ENCODE data around the gene PALD1.
"Not testable (repeated sequence)": the region's sequence is repeated elsewhere in the genome, so short reads cannot be mapped to it uniquely, and the experiment has no call there.

Gene PALD1

DNA sequence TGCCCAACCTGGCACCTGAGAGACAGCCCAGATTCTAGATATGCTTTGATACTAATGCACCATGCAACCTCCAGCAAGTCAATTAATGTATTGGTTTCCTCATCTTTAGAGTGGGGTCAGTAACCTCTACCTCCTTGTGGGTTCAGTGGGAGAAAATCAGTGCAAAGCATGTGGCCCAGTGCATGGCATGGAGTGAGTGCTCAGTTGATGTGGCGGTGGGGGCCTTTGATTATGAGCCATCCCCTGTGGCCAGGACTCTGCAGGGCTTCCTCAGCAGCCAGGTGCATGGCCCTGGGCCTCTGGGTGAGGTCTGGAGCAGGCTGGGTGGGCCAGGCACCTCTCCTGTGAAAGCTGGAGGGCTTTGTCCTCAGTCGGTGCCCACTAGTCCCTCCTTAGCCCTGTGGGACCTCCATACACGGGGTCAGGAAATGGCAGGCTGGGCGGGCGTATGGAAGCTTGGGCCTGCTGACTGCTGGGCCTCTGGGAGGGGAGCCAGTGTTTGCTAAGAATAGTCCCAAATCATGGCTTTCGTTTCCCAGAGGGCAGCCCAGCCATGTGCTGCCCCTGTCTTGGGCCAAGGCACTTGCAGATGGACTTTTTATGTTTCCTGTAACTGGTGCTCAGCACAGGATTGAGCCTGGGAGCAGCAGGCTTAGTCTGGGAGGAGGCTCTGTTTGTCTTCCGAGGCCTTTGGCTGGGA, 3.4 kb downstream of the PALD1 start:
- no peak for DNase-seq (ENCODE audit: low read depth in 2 of 2, low spot score in 1 of 2)

GRCh38 chr10:70482982-70483760, 4.6 kb downstream of the PALD1 start:
- DNase-seq (ENCODE audit: low read depth in 2 of 2, low spot score in 1 of 2): no peak

DNA sequence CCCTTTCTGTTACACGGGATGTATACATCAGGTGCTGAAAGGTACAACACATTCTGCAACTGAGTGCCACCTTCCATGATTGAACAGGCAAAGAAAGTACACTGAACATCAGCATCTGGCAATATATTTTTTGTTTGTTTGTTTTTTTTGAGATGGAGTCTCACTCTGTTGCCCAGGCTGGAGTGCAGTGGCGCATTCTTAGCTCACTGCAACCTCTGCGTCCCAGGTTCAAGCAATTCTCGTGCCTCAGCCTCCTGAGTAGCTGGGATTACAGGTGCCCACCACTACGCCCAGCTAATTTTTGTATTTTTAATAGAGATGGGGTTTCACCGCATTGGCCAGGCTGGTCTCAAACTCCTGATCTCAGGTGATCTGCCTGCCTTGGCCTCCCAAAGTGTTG, 5.3 kb downstream of the PALD1 start:
- not testable (repeated sequence) for DNase-seq (ENCODE audit: low read depth in 2 of 2, low spot score in 1 of 2)

DNA sequence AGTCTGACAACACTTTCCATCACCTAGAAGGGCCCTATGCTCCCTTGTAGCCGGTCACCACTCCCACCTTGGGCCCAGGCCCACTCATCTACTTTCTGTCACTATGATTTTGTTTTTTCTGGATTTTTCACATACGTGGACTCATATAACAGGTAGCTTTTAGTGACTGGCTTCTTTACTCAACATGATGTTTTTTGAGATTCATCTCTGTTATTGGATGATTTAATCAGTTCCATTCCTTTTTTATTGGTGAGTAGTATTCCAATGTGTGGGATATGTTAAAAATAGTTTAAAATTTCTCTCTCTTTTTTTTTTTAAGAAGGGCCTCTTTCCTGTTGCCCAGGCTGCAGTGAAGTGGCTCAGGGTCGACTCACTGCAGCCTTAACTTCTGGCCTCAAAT, 9.3 kb downstream of the PALD1 start:
- no peak for DNase-seq (ENCODE audit: low read depth in 2 of 2, low spot score in 1 of 2)

- DNase-seq (ENCODE audit: low read depth in 2 of 2, low spot score in 1 of 2): no peak
Measured at GRCh38 chr10:70490142-70490541, 11.6 kb downstream of the PALD1 start.

DNA sequence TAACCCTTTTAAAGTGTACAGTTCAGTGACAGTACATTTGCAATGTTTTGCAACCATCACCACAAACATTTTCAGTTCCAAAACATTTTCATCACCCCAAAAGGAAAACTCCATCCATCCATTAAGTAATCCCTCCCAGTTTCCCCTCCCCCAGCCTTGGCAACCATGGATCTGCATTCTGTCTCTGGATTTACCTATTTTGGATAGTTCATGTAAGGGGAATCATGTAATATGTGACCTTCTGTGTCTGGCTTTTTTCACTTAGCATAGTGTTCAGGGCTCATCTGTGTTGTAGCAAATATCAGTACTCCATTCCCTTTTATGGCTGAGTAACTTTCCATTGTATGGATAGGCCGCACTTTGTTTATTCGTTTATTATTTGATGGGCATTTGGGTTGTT, 13.0 kb downstream of the PALD1 start:
- no peak for DNase-seq (ENCODE audit: low read depth in 2 of 2, low spot score in 1 of 2)

GRCh38 chr10:70492786-70493659, 14.5 kb downstream of the PALD1 start:
- no peak for DNase-seq (ENCODE audit: low read depth in 2 of 2, low spot score in 1 of 2)

DNA sequence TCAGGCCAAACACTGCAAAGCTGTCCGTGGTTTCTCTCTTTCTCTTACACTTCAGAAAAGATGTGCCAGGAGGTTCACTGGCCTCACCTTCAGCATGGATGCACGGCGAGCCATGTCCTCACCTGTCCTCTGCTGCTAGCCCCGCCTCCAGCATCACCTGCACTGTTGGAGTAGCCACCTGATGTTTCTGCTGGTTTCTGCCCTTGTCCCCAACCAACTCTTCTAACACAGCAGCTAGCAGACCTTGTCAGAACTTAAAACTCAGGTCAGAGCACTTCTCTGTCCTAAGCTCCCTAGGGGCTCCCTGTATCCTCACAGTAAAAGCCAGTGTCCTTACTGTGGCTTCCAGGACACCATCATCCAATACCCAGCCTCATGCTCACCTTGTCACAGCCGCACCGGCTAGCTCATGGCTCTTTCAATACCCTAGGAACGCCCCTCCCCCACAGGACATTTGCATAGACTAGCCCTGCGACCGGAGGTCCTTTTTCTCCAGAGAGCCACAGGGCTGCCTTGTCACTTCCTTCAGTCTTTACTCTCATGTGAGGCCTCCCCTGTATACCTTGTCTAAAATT, 15.2 kb downstream of the PALD1 start:
- DNase-seq (ENCODE audit: low read depth in 2 of 2, low spot score in 1 of 2): no peak

DNA sequence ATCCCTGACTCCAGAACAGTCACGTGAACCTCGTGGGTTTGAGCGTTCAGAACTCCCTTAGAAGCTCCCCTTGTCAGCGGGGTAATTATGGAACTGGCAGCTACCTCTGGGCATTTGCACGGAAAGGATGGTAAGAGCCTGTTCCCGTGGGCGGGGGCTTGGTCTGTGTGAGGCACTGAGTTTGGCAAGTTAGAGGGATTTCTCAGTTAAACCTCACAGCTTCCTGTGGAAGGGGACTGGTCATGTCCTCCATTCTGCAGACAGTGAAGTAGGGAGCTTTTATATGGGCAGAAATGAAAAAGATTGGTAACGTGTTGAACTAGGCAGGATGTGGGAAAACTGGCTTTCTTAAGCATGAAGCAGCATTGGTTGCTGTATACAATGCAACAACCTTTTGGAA, 16.0 kb downstream of the PALD1 start:
- DNase-seq (ENCODE audit: low read depth in 2 of 2, low spot score in 1 of 2): no peak

- no peak for DNase-seq (ENCODE audit: low read depth in 2 of 2, low spot score in 1 of 2)
Measured at GRCh38 chr10:70494966-70495365, 16.4 kb downstream of the PALD1 start.

GRCh38 chr10:70495691-70496261, 17.2 kb downstream of the PALD1 start:
- DNase-seq (ENCODE audit: low read depth in 2 of 2, low spot score in 1 of 2): no peak

DNA sequence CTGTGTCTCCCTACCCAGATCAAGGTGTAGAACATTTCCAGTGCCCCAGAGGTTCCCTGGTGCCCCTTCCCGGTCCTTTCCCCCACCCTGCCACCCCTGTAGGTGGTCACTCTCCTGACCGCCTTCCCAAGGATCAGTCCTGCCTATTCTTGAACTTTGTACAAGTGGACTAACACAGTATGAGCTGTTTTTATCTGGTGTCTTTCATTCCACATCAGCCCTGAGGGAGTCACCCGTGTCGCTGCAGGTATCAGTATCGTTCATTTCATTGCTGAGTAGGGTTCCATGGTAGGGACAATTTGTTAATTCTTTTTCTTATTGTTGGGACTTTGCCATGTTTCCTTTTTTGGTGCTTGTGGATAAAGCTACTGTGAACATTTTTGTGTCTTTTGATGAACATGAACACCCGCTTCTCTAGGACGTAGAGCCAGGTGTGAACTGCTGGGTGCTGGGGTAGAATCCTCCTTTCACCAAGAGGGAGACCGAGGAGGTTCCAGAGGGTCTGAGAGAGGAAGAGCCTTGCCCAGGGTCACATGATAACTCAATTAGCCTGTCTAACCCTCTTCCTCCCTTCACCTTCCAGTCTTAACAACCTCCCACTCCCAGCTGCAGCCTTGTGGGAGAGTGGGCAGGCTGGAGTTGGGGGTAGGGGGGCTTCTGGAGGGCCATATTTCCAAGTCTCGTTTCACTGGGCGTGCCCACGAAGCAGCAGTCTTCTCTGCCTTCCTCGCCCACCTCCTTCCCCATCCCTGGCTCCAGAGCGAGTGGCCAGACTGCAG, 18.0 kb downstream of the PALD1 start:
- no peak for DNase-seq (ENCODE audit: low read depth in 2 of 2, low spot score in 1 of 2)

- DNase-seq (ENCODE audit: low read depth in 2 of 2, low spot score in 1 of 2): no peak
Measured at GRCh38 chr10:70497120-70497545, 18.6 kb downstream of the PALD1 start.

DNA sequence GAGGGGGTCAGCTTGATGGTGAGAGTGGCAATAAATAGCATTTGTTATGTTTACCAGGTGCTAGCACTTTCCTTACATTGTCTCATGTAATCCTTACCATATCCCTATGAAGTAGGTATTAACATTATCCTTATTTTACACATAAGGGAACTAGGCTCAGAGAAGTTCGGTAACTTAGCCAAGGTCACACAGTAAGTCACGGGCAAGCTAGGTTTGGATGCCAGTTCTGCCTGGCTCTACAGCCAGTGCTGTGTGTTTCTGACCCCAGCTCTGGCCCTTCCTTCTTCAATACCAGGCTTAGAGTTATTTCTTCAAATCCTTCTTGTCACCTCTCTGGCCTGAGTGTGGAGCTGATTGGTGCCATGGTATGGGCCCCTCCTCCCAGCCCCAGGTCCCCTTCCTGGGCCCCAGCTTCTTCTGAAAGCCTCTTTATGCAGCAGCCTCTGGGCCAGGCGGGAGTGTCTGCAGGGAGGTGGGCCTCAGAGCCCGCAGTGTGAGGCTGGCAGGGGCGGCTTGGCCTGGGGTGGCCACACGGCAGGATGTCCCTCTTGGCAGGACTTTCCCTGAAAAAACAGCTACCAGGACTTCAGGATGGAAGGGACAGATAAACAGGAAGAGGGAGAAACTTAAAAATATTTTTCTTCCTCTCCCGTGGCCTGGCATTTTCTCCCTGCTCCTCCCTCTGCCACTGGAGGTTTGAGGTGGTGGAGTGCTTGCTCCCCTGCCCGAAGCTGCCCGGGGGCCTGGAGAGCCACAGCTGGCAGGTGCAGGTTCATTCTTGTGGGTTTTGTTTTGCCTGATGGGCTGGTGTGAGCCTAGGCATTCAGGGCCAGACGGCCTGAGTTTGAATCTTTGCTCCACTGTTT, 20.6 kb downstream of the PALD1 start:
- DNase-seq (ENCODE audit: low read depth in 2 of 2, low spot score in 1 of 2): no peak

- no peak for DNase-seq (ENCODE audit: low read depth in 2 of 2, low spot score in 1 of 2)
Measured at GRCh38 chr10:70499836-70500167, 21.2 kb downstream of the PALD1 start.

DNA sequence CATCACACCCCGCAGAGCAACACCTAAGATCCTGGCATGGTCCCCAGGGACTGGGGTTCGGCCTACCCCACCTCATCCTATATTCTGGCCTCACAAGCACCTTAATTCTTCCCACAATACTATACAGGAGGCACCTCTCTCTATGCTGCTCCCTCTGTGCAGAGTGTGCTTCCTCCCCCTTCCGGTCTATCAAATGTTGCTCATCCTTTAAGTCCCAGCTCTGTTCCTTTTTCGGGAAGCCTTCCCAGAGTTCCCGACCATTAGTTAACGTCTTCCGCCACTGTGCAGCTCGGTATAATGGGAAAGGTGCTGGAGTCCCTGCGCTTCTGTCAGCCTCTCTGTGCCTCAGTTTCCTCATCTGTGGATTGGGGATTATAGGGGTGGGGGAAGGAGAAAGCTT, 21.8 kb downstream of the PALD1 start:
- DNase-seq (ENCODE audit: low read depth in 2 of 2, low spot score in 1 of 2): no peak

- DNase-seq (ENCODE audit: low read depth in 2 of 2, low spot score in 1 of 2): no peak
Measured at GRCh38 chr10:70500812-70501301, 22.3 kb downstream of the PALD1 start.

DNA sequence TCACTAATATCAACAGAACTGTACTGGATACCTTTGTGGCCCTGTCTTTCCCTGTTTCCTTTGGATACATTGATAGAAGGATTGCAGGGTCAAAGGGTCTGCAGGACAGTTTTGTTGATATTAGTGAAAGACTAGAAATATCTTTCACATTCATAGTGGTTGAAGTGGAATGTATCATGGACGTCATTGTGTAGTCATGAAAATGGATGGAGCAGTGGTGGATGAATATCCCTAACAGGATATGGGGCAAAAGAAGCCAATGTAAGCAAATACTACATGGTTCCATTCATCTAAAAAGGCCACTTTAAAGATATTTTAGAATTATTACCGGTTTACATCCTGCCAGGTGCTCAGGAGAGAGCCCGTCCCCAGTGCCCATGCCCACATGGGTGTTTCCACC, 23.8 kb downstream of the PALD1 start:
- DNase-seq (ENCODE audit: low read depth in 2 of 2, low spot score in 1 of 2): no peak

DNA sequence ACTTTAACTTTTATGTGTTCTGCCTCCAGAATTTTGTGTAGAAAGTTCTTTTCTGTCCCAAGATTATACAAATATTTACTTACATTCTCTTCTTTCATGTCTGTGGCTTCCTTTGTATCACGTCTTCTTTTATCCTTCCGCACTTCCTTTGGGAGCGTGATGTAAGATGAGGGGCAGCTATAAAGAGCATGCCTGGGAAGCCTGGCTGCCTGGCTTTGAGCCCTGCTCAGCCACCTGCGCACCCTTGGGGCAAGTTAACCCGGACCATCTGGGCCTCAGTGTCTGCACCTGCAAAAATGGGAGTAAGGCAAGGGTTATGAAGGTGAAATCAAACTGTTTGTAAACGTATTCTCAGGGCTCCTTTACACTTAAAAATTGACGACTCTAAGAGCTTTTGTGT, 25.2 kb downstream of the PALD1 start:
- no peak for DNase-seq (ENCODE audit: low read depth in 2 of 2, low spot score in 1 of 2)
